AG04449 (cell line): ENCODE results near the gene MTUS2.
"Not testable (repeated sequence)": the region's sequence is repeated elsewhere in the genome, so short reads cannot be mapped to it uniquely, and the experiment has no call there.

Experiments used
- CTCF ChIA-PET: fragments of 350-600 bp; formaldehyde crosslinking; extraction: SDS; loops from one replicate; lab custom pipeline; 2021; ENCODE audit warnings: antibody characterized with exemption; lab: Yijun Ruan, JAX
- POLR2A ChIA-PET: fragments of 400-600, 350-600 bp; formaldehyde crosslinking; extraction: SDS; loops from one replicate; lab custom pipeline; 2020; ENCODE audit warnings: antibody characterized with exemption, inconsistent platforms; lab: Yijun Ruan, JAX
- DNase-seq: peaks from one replicate; pipeline ENCODE4 v3.0.0-alpha.2; 2010; ENCODE audit warnings: low read depth, low spot score
- H3K4me3 ChIP-seq: 2 replicates; pipeline ENCODE4 v1.5.1; 2011; ENCODE audit warnings: low read depth, mild to moderate bottlenecking, control low read depth, low read length
- CTCF ChIP-seq: IDR thresholded peaks from one replicate; pipeline ENCODE4 v1.5.1; 2011; ENCODE audit warnings: mild to moderate bottlenecking, moderate library complexity, low read length, control low read depth, inconsistent platforms; ENCODE audit not compliant: insufficient read depth; ENCODE audit errors: missing control alignments

Gene MTUS2

GRCh38 chr13:29204651-29205050 lies 384.5 kb downstream of the MTUS2 start:
- ChIA-PET CTCF (no interaction called here), POLR2A (no interaction called here)
- no peak for TF ChIP-seq CTCF
- DNase-seq: no peak
- no peak overlapping the region for H3K4me3 ChIP-seq

GRCh38 chr13:29210676-29211075 lies 390.5 kb downstream of the MTUS2 start:
- no peak overlapping the region for H3K4me3 ChIP-seq
- CTCF ChIA-PET: no interaction called here
- POLR2A ChIA-PET: no interaction called here
- no peak for DNase-seq
- TF ChIP-seq CTCF: no peak

- H3K4me3 ChIP-seq, POLR2A ChIA-PET, CTCF ChIA-PET, DNase-seq: not testable (repeated sequence)
Measured at GRCh38 chr13:29211162-29211561, 391.0 kb downstream of the MTUS2 start.

GRCh38 chr13:29222458-29222857 lies 402.3 kb downstream of the MTUS2 start:
- TF ChIP-seq CTCF: no peak
- POLR2A ChIA-PET: no interaction called here
- H3K4me3 ChIP-seq: no peak overlapping the region
- no peak for DNase-seq
- CTCF ChIA-PET: no interaction called here

GRCh38 chr13:29224206-29224605 lies 404.1 kb downstream of the MTUS2 start:
- TF ChIP-seq CTCF: no peak
- H3K4me3 ChIP-seq: no peak overlapping the region
- CTCF ChIA-PET: no interaction called here
- POLR2A ChIA-PET: no interaction called here
- DNase-seq: no peak

GRCh38 chr13:29227576-29227975 lies 407.4 kb downstream of the MTUS2 start:
- H3K4me3 ChIP-seq: no peak overlapping the region
- CTCF ChIA-PET: no interaction called here
- no peak for TF ChIP-seq CTCF
- no peak for DNase-seq
- POLR2A ChIA-PET: no interaction called here

GRCh38 chr13:29230299-29230845 lies 410.2 kb downstream of the MTUS2 start:
- no peak for DNase-seq
- ChIA-PET POLR2A (no interaction called here), CTCF (interaction anchor here (1.9 kb wide), 1 partner anchor 1404 kb away, joined by 4 read pairs; no protein-coding TSS in a partner anchor)
- no peak overlapping the region for H3K4me3 ChIP-seq
- no peak for TF ChIP-seq CTCF
